ENCODE results near the gene TBC1D30.

Gene TBC1D30

DNA sequence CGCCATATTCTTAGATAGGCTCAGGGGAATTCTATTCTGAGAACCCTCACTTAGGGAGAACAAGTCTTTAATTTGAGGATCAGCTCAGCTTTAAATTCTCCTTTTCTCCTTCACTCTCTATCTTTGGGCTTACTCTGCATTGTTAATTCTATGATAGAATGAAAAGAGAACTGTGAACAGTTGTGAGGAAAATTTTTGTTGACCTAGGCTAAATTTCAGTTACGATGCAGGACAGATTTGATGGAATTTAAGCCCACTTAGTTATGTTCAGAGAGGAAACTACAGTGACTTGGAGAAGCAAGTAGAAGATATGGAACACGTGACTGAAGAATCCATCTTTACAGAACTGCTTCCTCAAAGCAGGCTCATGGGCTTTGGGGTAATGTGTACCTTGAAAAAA, 82.7 kb downstream of the TBC1D30 start:
- in situ Hi-C loops (cut with MboI; ENCODE audit: low sequenced_read_pairs): no loop called here

DNA sequence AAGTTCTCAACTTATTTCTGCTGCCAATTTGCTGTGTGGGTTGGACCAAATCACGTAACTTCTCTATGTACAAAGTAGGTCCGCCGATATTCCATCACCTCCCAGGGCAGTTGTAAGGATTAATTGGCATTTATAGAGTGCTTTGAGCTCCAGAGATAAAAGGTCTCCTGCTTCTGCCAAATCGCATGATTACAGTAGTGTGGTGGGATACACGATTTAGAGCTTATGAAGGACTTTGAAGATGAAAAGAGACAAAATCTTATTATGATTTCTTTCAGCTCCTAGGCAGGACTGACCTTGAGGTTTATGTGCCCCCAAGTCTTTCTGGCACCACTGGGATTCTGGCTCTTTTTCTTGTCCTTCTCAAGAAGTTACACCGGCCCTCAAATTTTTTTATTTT, 84.7 kb downstream of the TBC1D30 start:
- in situ Hi-C loops (cut with MboI; ENCODE audit: low sequenced_read_pairs): no loop called here

DNA sequence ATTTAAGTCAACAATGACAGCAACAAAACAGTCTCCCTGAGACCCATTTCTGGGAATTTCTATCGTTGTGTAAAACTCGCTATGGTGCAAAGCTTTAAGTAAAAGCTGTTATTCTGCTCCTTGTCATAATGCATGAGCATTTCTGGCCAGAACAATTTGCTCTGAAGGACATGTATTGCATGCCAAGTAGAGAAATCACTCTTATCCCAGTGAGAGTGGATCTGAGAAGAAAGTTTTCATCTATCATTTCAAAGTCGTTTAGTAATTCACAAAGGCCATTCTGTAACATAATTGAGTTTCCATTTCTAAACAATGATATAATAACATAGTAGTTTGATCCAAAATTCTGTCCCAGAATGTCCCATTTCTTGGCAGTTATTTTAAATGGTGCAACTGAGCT, 86.6 kb downstream of the TBC1D30 start:
- in situ Hi-C loops (cut with MboI; ENCODE audit: low sequenced_read_pairs): no loop called here

DNA sequence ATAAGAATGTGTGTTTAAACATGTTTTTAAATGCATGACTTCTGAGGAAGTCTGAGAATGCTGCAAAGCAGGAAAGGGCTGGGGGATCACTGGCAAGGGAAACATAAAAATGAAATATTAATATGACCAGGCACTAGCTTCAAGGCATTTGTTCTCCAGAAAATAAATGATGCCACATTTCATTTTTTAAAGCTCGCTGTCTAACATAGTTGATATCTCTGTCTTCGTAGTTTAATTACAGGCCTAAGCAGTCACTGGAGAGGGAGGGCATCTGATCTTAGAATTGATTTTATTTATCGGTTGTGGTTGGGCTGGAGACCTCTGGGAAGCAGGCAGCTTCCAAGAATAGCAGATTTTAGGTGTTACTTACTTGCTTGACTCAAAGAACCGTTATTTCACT, 87.5 kb downstream of the TBC1D30 start:
- in situ Hi-C loops (cut with MboI; ENCODE audit: low sequenced_read_pairs): no loop called here

DNA sequence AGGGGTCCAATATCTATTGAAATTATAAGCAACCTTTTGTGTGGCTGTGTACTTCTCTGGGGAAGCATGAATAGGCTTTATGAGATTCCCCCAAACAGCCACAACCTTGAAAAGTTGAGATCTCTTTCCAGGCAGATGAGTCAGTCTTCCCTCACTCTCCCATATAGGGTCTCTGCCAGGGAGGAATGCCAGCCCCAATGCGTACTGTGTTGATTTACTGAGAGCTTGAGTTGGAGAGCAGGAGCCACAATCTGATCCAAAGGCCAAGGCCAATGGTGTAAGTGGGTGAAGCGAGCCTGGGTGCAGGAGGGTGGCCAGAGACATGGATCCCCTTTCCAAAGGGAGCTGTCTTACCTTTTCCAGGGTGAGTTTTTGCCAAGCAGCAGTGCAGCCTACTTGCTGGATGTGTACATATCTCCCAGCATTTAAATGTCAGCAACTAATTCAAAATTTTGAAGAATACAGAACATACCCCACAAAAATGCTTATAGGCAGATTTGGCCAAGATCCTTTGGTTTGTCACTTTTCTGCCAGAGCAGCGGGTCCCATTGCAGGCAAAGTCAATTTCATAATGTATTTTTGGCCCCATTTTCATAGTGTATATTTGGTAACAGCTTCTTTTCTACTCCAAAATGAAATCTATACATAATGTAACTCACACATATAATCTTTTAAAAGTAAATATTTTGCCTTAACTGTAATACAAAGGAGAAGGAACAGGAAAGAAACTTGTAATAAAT, 88.2 kb downstream of the TBC1D30 start:
- in situ Hi-C loops (cut with MboI; ENCODE audit: low sequenced_read_pairs): no loop called here

DNA sequence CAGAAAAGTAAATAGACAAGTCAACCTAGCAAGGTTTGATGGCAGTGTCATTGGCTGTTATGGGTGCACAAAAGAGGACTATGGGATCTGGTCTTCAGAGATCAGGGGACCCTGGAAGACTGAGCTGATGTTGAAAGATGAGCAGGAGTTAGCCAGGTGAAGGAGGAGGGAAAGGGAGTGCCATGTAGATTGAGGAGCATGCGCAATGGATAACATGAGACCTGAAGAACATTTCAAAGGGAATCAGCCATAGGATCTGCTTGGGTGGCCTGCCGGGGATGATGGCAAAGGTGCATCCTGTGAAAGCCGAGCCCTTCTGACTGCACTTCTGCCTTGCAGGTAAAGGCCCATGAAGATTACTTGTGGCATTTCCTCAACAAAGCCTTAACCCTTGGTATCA, 90.8 kb downstream of the TBC1D30 start:
- in situ Hi-C loops (cut with MboI; ENCODE audit: low sequenced_read_pairs): no loop called here

DNA sequence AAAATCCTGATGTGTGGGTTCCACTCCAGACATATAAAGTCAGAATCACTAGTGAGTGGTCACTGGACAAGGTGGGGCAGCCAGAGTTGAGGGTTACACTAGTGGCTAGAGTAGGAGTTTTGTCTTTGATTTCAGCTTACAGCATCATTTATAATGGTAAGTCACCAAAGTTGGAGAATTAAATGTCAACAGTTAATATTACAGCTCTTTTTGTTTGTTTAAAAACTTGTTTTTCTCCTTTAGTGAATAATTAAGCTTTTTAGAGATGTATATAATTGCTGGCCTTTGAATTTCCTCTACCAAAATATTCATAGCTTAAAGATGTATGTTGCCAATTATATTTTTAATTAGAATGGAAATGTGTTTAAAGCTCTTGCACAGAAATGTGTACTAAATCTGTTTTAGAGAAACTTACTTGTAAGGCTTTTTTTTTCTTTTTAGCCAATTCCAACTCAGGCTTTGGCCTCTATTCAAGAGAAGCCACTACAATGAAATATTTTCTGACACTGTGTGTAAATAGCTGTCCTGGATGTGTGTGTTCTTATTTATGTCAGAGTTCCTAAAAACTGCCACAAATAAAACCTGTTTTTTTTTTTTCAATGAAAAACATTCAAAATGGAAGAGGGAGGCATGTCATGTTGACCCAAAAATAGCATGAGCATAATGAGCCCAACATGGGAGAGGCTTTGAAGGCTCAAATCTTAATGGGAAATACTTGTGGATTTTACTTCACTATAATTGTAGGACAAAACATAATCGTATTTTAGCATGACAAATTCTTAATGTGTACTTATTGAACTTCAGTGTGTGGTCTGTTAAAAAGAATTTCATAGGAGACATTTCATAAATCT, 92.2 kb downstream of the TBC1D30 start:
- in situ Hi-C loops (cut with MboI; ENCODE audit: low sequenced_read_pairs): no loop called here

DNA sequence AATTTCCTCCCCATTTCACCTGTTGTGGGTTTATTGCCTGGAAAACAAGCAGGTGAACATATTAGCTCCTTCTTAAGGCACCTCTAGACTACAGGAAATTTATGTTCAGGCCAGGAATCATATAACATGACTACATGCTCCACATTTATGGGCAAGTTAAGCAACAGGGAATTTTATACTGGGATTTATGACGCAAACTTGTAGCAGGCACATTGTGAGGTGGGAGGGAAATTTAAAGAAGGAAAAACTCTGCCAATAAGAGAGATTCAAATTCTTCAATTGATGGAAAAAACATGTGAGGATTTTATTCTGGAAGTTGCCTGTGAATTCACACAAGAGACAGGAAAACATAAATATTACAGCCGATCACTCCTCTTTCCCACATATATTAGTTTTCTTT, 93.9 kb downstream of the TBC1D30 start:
- in situ Hi-C loops (cut with MboI; ENCODE audit: low sequenced_read_pairs): no loop called here

DNA sequence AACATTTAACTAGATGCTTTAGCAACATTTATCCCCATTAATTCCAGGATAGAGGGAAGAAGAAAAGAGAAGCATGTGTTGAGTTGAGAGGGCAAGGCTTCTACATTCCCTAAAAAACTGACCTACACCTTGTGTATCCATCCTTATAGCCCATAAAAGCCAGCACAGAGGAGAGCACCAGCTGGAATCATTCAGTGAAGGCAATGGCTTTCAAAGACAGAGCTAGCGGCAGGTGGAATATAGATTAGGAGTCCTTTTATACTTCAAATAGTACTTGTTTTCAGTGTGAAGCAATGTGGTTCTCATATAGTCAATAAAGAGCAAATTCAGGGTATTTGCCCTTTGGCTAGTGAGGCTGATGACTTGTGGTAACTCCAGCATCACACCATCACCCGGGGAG, 94.4 kb downstream of the TBC1D30 start:
- in situ Hi-C loops (cut with MboI; ENCODE audit: low sequenced_read_pairs): no loop called here

DNA sequence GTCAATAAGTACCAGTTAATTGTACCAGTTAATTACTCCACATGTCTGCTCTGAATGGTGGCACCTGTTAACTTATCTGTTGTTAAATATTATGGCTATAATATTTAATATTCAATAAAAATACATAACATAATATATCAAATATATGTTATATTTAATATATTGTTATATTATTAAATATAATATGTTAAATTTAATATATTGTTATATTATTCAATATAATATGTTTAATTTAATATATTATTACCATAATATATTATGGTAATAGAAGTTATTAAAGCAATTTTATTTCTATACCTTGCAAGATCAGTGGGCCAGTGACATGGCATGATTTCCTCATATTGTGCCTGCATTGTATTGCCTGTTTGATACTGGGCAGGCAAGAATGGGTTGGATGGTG, 98.4 kb downstream of the TBC1D30 start:
- in situ Hi-C loops (cut with MboI; ENCODE audit: low sequenced_read_pairs): no loop called here

DNA sequence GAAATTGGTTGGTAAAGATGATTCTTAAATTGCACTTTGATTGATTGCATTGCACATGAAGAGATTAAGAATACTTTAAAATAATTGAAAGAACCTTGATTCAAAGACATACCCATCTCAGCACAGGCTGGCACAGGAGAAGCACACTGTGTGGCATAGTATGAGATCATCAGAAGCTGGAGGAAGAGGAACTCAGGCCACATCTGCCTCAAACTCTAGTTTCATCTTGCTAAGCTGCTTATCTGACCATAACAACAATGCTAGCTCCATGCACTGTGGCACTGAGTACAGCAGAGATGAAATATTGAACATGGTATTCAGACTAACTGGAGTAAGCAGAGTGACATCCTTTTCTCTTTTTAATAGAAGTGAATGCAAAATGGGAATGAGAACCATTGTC, 99.1 kb downstream of the TBC1D30 start:
- in situ Hi-C loops (cut with MboI; ENCODE audit: low sequenced_read_pairs): no loop called here

Data from HL-60/S4 (cell line).